HL-60 (cell line): ENCODE data around the gene NR0B1.

ENCODE experiments used
- CTCF ChIP-seq: IDR thresholded peaks from one replicate; pipeline ENCODE4 v1.5.1; 2011; ENCODE audit warnings: low read length, control low read depth, inconsistent platforms; ENCODE audit not compliant: insufficient read depth
- GABPA ChIP-seq: IDR thresholded peaks from 2 replicates; pipeline ENCODE4 v1.6.1; 2012; ENCODE audit warnings: low read depth
- POLR2AphosphoS5 ChIP-seq: IDR thresholded peaks from 2 replicates; pipeline ENCODE4 v1.6.1; 2012; ENCODE audit warnings: low read depth
- REST ChIP-seq: IDR thresholded peaks from 2 replicates; pipeline ENCODE4 v1.6.1; 2012; ENCODE audit warnings: low read depth; ENCODE audit not compliant: insufficient replicate concordance
- SPI1 ChIP-seq: IDR thresholded peaks from 2 replicates; pipeline ENCODE4 v1.6.1; 2012; ENCODE audit warnings: low read depth, mild to moderate bottlenecking, borderline replicate concordance

DNA sequence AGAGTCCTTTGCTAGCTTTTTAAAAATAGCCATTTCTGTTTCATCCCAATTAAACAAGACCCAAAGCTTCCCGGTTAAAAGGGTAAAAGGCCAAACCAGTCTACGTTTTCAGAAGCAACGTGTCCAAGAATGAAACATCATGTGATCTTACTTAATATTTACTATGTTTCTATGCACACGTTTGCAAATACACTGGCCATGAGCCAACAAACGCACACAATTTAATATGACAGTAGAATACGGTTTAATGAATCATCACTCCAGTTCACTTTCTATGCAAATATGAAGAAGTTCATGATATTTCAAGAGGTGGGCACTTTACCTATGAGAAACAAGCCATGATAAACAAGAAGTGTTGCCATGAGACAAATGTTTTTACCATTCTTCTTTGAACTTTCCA lies 4.3 kb downstream of the NR0B1 start:
- TF ChIP-seq POLR2AphosphoS5 (no peak), CTCF (no peak), GABPA (no peak), SPI1 (no peak), REST (no peak)
